ENCODE measurements around the gene LETMD1.

- TF ChIP-seq POLR2A (IDR thresholded peaks at IDR 0.05) (no peak), CTCF (IDR thresholded peaks at IDR 0.05) (no peak)
Observed at GRCh38 chr12:50999093-50999492, 49.0 kb upstream of the LETMD1 start.

All from testis (tissue), 2 donors.